NCI-H526 (cell line): Measurements from ENCODE around the gene DPH2.

Experiments used
- DNase-seq, 2 experiments: peaks; one replicate each; lab custom pipeline; 2025; lab: John Stamatoyannopoulos, UW

The DPH2 gene, protein sequence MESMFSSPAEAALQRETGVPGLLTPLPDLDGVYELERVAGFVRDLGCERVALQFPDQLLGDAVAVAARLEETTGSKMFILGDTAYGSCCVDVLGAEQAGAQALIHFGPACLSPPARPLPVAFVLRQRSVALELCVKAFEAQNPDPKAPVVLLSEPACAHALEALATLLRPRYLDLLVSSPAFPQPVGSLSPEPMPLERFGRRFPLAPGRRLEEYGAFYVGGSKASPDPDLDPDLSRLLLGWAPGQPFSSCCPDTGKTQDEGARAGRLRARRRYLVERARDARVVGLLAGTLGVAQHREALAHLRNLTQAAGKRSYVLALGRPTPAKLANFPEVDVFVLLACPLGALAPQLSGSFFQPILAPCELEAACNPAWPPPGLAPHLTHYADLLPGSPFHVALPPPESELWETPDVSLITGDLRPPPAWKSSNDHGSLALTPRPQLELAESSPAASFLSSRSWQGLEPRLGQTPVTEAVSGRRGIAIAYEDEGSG

DNA sequence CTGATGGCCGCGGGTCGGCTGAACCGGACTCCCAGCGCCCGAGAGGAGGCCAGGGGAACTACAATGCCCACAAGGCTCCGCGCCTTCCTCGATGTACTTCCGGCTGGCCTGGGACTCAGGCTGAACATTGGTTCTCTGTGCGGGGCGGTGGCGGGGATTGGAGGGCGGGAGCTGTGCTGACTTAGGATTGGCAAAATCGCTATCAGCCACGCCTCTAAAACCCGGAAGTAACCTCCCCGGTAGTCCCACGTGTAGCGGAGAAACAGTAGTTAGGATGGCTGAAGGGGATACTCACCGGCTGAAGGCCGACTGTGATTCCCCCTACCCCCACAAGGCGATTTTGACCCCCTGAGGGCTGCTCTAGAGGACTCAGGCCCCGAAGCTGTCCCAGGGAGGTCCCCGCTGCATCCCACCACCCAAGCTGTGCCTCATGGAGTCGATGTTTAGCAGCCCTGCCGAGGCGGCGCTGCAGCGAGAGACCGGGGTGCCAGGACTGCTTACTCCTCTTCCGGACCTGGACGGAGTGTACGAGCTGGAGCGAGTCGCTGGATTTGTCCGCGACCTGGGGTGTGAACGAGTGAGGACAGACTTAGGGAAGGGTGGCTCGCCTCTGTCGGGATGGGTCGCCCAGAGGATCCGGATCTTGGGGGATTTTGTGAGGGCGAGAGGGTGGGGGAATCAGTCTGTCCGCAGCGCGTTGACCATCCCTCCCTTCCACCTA lies at the start of gene DPH2:
Gene DPH2, plus strand, starts transcription at position 265 of the 721 bp plus-strand sequence. Its CDS starts 166 bp downstream, at position 431.
- peak; percentile 99 to 100 for DNase-seq

DNA sequence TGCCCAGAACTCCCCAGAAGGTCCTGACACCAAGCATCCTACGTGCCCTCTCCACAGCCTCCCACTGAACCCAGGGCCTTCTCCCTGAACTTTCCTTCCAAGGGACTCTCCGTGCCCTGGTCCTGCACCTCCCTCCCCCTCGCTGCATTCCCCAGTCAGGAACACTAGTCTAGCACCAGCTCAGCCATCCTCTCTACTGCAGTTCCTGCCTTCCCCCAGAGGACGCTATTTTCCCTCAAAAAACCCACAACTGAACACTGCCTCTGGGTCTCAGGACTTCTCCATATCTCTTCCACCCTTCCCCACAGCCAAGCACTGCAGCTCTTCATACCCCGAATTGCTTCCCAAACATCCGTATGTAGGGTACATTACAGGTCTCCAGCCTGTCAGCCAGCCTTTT lies 48.8 kb upstream of the DPH2 start:
- DNase-seq: no peak

DNA sequence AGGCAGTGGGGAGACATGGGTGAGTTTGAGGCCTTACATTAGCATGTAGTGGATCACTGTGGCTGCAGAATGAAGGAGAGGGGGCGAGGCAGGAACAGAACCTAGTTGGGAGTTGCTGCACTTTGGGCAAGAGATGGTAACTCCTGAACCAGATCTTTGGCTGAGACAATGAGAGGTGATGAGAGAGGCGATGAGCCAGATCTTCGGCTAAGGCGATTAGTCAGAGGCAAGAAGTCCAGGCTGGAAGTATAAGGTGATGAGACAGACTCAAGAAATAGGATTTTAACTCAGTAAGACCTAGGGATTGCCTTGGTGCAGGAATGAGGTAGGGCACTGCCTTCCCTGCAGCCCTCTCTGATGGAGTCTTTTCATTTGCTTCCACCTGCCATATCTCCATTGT lies 45.3 kb upstream of the DPH2 start:
- DNase-seq: no peak

DNA sequence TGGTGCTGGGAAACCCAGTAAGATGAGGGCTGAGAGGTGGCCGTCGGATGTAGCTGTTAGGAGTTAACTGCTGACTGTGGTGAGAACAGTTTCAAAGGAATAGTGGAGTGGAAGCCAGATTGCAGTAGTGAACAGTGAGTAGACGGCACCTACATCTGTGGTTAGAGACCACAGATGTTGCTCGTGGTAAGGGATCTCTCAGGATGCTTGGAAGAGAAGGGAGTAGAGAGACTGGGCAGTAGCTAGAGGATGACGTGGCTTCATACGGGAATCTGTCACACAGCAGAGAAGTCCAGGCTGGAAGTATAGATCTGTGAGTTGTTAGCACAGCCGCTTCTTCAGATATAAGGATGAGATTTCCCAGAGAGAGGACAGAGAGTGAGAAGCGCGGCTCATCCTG lies 44.0 kb upstream of the DPH2 start:
- no peak for DNase-seq

DNA sequence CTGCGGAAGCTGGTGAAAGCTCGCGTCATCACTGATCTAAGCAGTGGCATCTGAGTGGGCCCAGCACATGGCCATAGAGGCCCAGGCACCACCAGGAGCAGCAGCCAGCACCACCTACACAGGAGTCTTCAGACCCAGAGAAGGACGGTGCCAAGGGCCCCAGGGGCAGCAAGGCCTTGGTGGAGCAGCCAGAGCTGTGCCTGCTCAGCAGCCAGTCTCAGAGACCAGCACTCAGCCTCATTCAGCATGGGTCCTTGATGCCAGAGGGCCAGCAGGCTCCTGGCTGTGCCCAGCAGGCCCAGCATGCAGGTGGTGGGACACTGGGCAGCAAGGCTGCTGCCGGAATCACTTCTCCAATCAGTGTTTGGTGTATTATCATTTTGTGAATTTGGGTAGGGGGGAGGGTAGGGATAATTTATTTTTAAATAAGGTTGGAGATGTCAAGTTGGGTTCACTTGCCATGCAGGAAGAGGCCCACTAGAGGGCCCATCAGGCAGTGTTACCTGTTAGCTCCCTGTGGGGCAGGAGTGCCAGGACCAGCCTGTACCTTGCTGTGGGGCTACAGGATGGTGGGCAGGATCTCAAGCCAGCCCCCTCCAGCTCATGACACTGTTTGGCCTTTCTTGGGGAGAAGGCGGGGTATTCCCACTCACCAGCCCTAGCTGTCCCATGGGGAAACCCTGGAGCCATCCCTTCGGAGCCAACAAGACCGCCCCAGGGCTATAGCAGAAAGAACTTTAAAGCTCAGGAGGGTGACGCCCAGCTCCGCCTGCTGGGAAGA lies 39.5 kb upstream of the DPH2 start:
- peak; percentile 41 to 77 for DNase-seq

DNA sequence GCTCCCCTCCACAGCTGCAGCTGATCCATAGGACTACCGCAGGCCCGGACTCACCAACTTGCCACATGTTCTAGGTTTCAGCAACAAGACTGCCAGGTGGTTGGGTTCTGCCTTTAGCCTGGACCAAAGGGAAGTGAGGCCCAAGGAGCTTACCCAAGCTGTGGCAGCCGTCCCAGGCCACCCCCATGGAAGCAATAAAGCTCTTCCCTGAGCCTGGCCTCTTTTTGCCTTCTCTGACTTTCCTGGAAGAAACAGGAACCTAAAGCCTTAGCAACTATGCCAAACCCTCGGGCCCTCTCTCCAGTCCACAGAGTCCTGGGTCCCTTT lies 38.9 kb upstream of the DPH2 start:
- no peak for DNase-seq

DNA sequence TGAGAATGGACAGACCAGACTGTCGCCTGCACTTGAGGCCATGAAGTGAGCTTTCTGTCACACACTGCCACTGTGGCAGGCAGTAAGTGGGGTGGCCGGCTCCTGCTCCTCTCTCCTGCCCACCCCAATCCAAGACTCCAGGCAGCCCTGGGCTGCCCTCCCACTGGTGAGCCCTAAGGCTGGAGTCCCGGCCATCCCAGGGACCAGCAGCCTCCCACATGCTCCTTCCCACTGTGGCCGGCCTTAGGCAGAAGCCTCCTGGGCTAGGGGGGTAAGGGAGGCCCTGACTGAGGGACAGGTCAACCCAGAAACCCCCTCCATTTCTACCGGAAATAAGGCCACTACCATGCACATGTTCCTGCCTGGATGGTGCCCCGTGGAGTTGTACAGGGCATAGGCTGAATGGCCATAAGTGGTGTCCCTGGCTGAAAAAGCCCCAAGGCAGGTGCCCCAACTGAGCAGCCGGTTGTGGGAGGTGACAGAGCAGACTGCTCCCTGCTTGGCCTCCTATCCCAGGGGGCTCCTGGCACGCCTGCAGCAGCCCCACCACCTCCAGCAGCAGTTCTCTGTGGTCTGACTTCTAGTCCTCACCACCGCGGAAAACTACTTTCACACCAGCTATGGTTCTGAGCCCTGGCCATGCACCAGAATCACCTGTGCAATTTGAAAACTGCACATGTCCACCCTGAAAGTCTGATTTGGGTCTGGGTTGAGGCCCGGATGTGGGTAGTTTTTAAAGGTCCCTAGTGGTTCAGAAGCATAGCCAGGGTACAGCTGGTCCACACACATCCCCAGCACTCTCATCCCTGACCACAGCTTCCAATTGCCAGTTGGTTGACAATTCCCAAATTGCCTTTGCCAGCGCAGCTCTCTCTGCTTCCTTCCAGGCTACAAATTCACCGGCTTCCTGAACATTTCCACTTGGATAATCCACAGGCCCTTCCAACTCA lies 37.8 kb upstream of the DPH2 start:
- DNase-seq: no peak

DNA sequence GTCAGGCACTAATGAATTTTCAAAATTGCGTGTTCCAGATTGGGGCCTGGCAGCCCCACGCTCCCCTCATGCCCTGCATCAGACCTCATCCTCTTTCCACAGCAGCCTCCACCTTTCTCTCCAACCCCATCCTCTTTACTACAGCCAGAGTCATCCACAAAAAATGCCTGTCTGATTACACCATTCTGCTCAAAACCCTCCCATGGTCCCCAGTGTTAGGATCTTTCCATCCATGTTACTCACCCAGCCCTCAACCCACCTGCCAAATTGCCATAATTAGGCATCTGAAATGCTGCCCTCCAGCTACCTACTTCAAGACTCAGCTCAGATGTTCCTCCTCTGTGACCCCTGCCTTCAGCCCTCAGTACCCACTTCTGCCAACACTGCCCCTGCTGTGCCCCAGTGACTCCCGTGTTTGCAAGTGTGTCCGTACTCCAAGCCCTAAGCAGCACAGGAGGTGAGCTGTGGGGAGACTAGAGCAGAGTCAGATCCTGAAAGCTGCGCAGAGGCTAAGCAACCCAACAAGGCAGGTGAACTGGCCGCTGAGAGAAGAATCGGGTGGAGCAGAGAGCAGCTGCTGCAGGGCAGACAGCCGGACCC lies 36.9 kb upstream of the DPH2 start:
- peak; percentile 47 to 87 for DNase-seq

DNA sequence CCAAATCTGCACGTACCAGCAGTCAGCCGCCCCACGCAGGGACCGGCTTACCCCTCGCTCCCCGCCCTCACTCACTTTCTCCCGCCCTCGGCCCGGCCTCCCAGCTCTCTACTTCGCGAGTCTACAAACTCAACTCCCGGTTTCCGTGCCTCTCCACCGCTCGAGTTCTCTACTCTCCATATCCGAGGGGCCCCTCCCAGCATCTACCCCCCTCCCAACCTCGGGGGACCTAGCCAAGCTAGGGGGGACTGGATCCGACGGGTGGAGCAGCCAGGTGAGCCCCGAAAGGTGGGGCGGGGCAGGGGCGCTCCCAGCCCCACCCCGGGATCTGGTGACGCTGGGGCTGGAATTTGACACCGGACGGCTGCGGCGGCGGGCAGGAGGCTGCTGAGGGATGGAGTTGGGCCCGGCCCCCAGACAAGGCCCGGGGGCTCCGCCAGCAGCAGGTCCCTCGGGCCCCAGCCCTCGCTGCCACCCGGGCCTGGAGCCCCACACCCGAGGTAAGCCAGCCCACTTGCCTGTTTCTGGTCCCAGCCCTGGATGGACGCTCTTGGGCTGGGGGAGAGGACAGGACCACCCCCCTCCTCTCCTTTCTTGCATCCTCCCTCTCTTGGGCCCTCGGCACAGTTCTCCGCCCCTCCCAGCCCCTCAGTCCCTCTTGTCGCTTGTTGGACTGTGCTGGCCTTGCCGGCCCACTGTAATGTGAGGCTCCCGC lies 36.3 kb upstream of the DPH2 start, which contains the start of gene ARTN:
Gene ARTN, plus strand, starts transcription at position 416 of the 715 bp plus-strand sequence. CDS start 1,856 bp downstream, outside the sequence.
- peak; percentile 47 to 88 for DNase-seq

DNA sequence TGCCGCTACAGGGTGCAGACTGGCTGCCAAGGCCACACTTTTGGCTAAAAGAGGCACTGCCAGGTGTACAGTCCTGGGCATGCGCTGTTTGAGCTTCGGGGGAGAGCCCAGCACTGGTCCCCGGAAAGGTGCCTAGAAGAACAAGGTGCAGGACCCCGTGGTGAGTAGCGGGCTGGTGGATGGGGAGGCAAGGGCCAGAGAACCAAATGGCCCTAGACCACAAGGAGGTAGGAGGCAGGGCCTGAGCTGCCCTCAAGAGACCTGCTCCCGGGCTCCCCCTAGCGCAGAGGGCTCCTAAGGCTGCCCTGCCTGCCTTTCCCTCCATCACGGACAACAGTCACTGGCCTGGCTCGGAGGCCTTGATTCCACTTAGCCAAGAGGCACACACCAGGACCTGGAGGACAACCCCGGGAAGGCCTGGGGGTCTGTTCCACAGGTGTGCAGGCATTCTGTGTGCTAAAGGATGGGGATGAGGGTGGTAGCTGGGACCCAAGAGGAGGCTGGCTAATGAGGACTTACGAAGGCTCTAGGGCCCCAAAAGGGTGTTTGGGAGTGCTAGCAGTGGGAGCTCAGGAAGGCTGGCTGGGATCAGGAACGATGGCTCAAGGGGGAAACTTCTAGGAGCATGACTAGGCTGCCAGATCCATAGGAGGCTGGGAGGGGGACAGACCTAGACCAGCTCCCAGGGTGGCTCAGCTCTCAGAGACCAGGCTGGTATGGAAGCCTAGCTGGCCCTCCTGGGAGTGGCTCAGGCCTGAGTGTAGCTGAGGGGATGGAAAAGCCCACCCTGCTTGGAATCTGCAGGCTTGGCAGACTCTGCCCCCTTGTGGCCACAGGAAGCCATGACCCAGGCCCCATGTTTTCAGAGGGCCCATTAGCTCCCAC lies 35.5 kb upstream of the DPH2 start:
- peak; percentile 75 to 93 for DNase-seq

DNA sequence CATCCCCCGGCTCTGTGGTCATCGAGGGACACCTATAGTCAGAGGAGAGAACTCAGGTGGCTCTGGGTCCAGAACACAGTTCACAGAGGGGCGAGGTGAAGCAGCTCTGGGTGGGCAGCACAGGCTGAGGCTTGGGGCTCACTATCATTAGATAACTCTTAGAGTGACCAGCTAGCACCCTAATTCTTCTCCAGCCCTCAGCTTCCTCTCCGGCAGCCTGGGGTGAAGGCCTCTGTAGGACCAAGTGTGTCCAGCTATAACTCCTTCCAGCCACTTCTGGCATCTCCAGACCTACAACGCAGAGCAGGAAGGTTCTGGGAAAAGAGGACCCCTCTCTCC lies 34.9 kb upstream of the DPH2 start:
- no peak for DNase-seq

DNA sequence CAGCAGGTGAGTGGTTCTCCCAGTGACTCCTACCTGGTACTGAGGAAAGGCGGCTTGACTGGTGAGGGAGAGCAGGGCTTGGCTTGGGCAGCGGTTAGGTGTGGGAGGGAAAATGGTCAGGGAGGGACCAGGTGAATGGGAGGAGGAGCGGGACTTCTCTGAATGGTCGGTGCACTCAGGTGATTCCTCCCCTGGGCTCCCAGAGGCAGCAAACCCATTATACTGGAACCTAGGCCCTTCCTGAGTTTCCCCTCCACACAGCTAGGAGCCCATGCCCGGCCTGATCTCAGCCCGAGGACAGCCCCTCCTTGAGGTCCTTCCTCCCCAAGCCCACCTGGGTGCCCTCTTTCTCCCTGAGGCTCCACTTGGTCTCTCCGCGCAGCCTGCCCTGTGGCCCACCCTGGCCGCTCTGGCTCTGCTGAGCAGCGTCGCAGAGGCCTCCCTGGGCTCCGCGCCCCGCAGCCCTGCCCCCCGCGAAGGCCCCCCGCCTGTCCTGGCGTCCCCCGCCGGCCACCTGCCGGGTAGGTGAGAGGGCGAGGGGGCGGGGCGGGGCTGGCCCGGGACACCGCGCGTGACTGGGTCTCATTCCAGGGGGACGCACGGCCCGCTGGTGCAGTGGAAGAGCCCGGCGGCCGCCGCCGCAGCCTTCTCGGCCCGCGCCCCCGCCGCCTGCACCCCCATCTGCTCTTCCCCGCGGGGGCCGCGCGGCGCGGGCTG lies 33.9 kb upstream of the DPH2 start:
- peak; percentile 86 to 93 for DNase-seq

DNA sequence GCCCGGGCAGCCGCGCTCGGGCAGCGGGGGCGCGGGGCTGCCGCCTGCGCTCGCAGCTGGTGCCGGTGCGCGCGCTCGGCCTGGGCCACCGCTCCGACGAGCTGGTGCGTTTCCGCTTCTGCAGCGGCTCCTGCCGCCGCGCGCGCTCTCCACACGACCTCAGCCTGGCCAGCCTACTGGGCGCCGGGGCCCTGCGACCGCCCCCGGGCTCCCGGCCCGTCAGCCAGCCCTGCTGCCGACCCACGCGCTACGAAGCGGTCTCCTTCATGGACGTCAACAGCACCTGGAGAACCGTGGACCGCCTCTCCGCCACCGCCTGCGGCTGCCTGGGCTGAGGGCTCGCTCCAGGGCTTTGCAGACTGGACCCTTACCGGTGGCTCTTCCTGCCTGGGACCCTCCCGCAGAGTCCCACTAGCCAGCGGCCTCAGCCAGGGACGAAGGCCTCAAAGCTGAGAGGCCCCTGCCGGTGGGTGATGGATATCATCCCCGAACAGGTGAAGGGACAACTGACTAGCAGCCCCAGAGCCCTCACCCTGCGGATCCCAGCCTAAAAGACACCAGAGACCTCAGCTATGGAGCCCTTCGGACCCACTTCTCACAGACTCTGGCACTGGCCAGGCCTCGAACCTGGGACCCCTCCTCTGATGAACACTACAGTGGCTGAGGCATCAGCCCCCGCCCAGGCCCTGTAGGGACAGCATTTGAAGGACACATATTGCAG lies 33.2 kb upstream of the DPH2 start:
- DNase-seq: peak; percentile 47 to 88

DNA sequence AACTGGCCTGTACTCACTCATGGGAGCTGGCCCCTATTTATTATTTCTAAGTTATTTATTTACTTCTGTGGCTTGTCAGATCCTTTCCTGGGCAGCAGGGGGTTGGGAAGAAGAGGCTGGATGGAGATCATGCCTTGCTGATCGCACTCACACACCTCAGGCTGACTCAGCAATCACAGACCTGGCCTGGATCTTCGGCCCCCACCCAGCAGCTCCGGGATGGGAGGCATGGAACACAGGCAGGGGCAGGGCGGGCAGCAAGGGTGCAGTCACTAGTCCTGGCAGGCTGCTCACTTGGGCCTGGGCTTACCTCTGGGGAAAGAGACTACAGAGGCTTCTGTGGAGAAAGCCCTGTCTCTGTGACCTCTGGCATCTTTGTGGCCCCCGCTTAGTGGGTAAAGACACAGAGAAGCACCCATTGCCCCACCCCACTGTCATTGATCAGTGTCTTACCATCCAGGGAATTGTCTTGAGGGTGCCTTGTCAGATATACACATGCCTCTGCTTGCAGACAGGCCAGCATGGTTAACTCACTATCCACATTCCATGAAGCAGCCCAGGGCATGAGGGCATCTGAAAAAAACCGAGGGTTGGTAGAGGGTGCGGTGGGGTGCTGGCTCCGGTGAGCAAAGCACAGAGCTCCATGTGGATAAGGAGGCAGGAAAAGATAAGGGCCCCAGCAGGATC lies 32.5 kb upstream of the DPH2 start:
- DNase-seq: no peak

DNA sequence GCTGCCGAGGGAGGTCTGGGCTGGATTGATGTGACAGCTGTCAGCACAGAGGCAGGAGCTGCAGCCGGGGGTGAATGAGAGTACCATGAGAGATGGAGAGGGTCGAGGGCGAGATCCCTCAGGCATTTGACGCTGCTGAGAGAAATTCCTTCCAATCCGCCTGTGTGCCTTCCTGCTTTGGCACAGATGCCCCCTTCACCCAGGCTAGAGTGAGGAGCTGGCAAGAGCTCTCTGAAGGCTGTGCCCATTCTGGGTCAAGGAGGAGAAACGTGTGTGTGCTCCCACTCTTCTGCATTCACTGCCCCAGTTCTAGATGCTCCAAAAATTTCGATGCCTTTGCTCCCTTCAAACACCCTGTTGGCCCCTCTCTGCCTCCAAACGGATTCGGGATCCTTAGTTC lies 31.4 kb upstream of the DPH2 start:
- DNase-seq: no peak

DNA sequence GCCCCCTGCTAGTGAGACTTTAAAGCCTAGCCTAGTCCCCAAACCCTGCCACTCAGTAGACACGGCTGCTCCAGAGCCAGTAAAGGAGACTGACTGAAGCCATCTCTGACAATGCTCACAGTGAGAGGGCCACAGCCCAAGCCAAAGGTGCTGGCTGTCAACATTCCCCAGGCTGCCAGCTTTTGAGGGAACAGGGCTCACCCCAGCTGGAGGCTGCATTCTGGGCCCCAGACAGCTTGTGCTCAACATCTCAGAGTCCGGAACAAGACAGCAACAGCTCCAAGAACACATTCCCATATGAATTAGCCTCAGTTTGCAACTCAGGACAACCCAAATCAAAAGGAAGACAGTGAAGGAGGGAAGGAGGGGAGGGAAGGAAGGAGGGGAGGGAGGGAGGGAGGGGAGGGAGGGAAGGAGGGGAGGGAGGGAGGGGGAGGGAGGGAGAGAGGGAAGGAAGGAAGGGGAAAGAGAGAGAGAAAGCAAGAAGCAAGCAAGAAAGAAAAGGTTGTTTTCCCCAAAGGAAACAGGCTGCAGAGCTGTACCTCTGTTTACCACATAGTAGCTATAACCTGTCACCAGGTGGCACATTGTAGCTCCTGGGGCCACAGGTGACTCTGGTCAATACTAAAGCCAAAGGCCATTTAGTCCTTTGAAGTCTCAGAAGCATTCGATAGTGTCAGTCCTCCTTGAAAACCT lies 30.8 kb upstream of the DPH2 start:
- DNase-seq: no peak

DNA sequence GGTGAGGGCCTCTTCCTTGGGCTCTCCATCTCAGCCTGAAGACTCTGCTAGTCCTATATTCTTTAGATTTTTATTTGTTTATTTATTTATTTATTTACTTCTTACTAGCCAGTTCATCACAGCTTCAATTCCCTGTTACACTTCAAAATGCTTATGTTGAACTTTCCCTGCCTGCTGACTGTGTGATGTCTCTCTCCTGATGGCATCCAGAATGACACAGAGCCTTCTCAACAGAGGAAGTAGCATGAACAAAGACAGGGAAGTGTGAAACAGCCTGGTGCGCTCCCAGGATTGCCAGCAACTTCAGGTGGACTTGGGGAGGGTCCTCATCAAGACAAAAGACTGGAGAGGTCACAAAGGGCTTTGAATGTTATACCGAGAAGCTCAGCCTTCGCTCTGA lies 27.4 kb upstream of the DPH2 start:
- no peak for DNase-seq
